DMS 273 (cell line): ENCODE measurements around the gene DQX1.
"Not testable (repeated sequence)": the region's sequence is repeated elsewhere in the genome, so short reads cannot be mapped to it uniquely, and the experiment has no call there.

ENCODE experiments used
- DNase-seq: peaks from one replicate; lab custom pipeline; 2025; ENCODE audit not compliant: unreplicated experiment; lab: John Stamatoyannopoulos, UW

Gene DQX1

GRCh38 chr2:74470742-74471141 is 55.3 kb downstream of the DQX1 start:
- DNase-seq, result not testable (repeated sequence)
